ENCODE data around the gene NFIC.

NFIC gene

GRCh38 chr19:3470500-3471128 is 104.2 kb downstream of the NFIC start:
- DNase-seq (ENCODE audit: low spot score): no peak

DNA sequence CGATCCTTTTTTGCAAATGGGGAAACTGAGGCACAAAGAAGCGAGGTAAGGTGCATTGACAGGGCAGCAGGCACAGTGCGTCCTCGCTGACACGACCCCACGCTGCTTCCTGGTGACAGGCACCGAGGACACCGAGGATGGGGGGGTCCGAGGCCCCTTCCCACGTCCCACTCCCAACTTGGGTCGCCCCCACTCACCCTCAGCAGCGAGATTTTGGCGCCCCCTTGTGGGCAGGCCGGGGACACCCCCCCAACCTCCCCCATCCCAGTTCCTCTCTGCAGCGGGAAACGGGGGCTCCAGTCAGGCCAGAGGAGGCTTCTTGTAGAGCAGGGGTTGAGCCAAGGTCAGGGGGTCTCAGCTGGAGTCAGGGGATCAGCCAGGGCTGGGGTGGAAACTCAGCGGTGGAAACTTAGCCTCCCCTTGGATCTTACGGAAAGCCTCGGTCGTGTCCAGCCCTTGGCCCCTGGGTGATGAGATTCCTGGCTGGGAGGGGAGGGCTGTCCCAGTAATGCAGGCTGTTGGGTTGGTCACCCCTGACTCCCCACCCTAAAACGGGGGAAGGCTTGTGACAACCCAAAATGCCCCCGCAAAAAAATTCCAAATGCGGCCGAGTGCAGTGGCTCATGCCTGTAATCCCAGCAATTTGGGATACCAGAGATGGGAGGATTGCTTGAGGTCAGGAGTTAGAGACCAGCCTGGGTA is 105.7 kb downstream of the NFIC start:
- no peak for DNase-seq (ENCODE audit: low spot score)

GRCh38 chr19:3474010-3474409 is 107.6 kb downstream of the NFIC start:
- DNase-seq (ENCODE audit: low spot score): no peak

DNA sequence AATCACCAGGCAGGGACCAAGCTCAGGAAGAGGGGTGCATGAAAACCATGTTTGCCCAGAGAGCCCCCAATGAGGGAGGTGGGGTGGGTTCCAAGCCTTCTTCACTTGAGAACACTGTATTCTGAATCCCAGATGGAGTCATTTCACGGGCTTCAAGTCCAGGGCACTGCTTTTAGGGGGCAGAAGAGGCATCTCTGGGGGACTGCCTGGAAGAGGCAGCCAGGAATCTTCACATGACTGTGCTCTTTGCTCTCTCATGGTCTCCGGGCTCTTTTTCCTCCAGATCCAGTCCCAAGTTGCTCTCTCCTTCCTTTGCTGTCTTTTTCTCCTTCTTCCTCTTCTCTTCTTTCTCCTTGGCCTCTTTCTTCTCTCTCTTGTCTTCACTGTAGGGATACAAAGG is 108.2 kb downstream of the NFIC start:
- DNase-seq (ENCODE audit: low spot score): no peak

DNA sequence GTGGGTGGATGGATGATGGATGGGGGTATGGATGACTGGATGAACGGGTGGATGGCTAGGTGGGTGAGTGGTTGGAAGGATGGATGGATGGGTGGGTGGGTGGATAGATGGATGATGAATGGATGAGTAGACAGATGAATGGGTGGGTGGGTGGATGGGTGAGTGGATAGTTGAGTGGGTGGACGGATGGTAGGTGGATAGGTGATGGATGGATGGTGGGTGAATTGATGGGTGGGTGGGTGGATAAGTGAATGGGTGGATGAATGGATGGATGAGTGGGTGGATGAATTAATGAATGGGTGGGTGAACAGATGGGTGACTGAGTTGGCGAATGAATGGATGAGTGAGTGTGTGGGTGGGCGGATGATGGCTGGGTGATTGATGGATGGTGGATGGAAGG is 109.1 kb downstream of the NFIC start:
- no peak for DNase-seq (ENCODE audit: low spot score)

DNA sequence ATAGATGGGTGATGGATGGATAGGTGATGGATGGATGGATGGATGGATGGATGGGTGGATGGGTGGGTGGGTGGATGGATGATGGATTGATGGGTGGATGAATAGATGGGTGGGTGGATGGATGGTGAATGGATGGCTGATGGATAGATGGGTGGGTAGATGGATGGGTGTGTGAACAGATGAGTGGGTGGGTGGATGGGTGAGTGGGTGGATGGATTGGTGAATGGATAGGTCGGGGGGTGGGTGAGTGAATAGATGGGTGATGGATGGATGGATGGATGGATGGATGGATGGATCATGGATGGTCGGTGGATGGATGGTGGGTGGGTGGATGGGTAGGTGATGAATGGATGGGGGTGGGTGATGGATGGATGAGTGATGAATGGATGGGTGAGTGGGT is 110.4 kb downstream of the NFIC start:
- no peak for DNase-seq (ENCODE audit: low spot score)

GRCh38 chr19:3477506-3477905 is 111.1 kb downstream of the NFIC start:
- no peak for DNase-seq (ENCODE audit: low spot score)

DNA sequence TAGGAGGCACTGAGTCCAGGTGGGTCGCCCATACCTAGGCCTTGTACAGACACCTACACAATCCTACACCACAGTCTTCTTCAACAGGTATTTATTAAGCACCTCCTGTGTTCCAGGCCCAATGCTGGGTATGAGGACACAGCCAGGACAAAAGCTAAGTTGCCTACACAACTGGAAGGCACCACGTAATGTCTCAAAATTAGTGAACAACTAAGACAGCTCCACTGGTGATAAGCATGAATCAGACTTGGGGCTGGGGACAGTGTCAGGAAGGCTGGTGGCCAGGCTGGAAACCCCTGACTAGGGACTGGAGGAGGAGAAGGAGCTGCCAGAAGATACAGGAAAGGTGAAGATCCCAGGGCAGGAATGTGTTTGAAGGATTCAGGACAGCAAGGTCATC is 111.6 kb downstream of the NFIC start:
- no peak for DNase-seq (ENCODE audit: low spot score)

DNA sequence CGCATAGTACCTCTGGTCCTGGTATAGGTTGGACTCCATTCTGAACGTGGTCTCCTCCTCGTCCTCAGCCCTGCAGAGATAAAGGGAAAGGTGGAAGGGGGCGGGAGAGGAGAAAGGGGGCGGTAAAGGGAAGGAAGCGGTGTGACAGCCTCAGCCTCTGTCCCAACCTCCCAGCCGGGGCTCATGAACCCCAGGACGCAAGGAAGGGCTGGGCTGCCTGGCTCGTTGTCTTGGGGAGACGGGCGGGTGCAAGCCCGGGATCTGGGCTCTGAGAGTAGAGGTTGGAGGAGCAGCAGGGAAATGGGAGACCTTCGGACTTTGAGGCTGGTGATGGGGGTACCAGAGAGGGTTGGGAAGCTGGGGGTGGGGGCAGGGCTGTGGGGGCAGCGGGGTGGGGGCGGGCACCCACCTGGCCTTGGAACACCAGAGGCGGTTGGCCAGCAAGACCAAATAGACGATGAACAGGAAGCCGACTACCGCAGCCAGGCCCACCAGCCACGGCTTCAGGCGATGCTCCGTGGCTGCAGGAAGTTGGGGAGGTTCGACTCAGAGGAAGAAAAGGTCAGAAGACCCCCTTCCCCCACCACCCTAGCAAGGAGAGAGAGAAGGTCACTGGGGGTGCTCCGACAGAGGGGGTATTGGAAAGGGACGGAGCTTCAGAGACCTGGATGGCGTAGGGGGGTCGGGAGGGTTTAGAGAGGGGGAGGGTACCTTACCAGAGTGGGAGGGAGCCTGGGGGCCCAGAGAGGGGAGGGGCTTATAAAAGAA is 112.2 kb downstream of the NFIC start:
- DNase-seq (ENCODE audit: low spot score): no peak

DNA sequence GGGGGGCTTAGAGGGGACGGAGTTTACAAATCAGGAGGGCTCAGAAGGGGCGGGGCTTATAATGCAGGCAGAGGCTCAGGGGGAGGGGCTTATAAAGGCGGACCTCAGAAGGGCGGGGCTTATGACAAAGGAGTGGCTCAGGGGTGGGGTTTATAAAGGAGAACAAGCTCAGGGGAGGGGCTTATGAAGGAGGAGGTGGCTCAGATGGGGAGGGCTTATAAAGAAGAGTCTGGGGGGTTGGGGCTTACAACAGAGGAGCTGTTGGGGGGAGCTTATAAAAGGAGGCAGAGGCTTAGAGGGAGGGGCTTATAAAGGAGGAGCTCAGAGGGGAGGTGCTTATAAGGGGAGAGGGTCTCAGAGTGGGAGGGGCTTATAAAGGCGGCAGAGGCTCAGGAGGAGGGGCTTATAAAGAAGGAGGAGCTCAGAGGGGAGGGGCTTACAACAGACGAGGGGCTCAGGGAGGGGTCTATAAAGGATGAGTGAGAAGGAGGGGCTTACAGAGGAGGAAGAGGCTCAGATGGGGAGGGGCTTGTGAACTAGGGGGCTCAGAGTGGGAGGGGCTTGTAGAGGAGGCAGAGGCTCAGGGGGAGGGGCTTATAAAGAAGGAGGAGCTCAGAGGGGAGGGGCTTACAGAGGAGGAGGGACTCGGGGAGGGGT is 112.9 kb downstream of the NFIC start:
- no peak for DNase-seq (ENCODE audit: low spot score)

DNA sequence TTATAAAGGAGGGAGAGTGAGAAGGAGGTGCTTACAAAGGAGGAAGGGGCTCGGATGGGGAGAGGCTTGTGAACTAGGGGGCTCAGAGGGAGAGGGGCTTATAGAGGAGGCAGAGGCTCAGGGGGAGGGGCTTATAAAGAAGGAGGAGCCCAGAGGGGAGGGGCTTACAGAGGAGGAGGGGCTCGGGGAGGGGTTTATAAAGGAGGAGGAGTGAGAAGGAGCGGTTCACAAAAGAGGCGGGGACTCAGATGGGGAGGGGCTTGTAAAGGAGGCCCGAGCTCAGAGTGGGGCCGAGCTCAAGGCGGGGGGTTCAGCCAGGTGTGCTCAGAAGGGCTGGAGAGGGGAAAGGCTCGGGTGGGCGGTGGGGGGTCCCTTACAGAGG is 113.4 kb downstream of the NFIC start:
- DNase-seq (ENCODE audit: low spot score): no peak

- no peak for DNase-seq (ENCODE audit: low spot score)
Measured at GRCh38 chr19:3480383-3481091, 114.2 kb downstream of the NFIC start, which contains the start of gene SMIM24. SMIM24 (minus strand) TSS chr19:3480525; CDS start chr19:3480463, 62 bp downstream.

DNA sequence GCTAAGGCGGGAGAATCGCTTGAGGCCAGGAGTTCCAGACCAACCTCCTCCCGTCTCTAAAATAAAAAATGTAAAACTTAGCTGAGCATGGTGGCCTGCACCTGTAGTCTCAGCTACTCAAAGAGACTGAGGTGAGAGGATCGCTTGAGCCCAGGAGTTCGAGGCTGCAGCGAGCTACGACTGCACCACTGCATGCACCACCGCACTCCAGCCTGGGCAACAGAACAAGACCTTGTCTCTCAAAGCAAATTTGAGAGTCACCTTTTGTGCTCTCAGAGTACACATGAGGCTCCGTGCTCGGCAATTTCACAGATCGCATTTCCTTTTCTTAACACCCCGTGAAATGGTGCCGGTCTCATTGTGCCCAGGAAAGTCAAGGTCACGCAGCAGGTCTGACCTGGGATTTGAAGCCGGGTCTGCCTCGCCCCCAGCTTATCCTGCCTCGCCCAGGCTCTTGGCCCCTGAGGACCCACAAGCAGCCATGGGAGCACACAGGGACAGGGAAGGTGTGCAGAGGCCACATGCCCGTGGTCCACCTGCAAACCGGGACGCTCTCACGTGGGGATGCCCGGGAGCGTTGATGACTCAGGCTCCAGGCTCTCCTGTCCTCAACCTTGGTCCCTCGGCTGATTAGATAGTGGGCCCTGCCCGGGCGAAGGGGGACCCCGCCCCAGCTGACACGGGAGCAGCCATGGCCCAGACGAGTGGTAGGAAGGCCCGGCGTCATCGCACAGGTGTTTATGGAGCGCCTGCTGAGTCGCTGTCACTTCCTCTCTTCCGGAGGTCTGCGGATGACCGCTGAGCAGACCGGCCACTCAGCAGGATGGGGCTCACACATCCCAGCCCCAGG is 115.1 kb downstream of the NFIC start:
- DNase-seq (ENCODE audit: low spot score): no peak

DNA sequence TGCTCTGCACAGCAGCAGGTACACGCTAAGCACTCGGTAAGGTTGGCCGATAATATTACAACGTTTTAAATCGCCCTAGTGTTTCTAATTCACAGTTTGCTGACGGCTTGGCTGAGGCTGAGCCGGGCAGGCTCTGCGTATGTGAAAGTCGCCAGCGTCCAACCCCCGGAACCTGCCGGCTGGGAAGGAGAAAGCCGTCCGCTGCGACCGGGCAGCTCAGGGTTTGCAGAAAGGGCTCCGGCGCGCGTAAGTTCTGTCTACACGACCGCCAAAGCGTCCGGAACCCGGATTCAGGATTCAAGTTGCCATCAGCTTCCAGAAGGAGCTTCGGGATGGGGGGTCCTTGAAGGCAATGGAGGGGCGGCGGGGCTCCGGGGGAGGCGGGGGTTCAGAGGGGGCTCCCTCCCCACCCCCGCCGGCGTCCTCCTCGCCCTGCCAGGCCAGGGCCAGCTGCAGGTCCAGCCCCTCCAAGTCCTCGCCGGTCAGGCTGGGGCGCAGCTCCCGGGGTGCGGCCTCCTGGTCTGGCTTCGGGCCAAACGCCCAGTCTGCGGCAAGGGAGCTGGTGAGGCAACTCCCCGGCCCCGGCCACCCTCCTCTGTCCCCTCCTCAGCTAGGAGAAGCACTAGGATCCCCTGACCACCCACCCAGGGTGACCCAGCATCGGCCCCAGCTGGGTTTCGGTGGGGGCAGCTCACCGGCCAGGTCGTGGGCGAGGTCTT is 116.3 kb downstream of the NFIC start:
- no peak for DNase-seq (ENCODE audit: low spot score)

- DNase-seq (ENCODE audit: low spot score): no peak
Measured at GRCh38 chr19:3483226-3483628, 116.8 kb downstream of the NFIC start, which contains the start of gene SMIM44. SMIM44 (minus strand) TSS chr19:3483441; CDS start chr19:3483403, 38 bp downstream.

DNA sequence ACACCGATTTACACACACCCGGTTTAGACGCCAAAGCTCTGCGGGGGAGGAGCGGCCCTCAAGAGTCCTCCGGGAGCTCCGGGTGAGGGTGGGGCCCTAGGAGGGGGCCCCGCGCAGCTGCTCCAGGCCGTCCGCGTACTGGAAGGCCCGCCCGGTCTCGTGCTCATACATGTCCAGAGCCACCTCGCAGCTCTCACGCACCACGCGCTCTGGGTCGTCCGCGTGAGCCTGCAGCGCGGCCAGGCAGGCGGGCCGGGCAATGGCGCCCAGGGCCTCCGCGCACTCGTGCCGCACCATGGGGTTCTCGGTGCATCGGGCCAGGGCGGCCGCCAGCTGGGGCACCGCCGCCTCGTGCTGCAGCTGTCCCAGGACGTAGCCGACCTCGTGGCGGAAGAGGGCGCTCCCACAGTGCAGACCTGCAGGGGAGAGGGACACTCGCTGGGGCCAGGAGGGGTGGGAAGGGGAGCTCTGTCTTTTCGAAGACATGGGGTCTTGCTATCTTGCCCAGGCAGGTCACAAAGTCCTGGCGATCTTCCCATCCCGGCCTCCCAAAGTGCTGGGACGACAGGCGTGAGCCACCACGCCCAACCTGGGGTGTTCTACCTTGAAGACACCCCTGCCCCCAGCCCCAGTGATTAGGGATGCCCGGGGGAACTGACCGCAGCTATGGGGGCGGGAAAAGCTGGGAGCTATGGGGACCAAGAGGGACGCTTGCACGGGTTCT is 125.2 kb downstream of the NFIC start:
- DNase-seq (ENCODE audit: low spot score): no peak

DNA sequence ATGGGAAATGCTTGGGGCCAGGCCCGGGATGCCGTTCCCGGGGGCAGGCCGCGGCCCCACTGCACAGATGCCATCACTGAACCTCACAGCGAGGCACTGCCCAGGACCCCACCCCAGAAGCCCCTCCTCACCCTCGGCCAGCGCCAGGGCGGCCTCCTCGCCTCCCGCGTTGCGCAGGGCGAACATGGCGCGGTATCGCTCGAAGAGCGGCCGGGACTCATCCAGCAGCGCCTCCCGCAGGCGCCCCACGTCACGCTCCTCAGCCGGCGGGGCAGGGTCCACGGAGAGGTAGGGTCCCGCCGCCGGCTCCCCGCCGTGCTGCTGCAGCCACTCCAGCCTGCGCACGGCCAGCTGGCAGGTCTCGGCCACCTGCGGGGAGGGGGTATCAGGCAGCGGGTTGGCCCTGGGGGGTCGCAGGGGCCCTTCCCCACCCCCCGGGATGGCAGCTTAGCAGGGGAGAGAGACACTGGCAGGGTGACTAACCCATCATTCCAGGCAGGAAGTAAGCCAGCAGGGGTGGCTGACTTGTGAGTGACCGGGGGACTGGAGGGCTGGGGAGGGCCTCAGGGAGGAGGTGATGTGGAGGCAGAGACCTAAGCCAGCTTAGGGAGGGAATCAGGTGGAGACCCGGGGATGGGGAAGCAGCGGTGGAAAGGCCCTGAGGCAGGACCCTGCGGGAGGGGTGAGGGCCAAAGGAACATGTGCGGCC is 125.9 kb downstream of the NFIC start:
- DNase-seq (ENCODE audit: low spot score): no peak

DNA sequence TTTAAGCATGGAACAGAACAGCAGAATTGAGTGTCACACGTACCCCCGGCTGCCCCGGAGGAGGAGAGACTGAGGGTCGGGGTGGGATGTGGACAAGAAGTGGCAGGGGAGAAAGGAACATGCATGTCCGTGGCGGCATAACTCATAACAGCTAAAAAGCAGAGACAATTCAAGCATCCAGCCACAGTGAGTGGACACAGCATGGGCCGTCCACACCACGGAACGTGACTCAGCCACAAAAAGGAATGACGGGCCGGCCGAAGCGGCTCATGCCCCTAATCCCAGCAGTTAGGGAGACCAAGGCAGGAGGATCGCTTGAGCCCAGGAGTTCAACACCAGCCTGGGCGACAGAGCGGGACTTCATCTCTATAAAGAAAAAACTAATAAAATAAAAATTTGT is 126.5 kb downstream of the NFIC start:
- no peak for DNase-seq (ENCODE audit: low spot score)

GRCh38 chr19:3493651-3494050 is 127.3 kb downstream of the NFIC start:
- no peak for DNase-seq (ENCODE audit: low spot score)
